ENCODE results near the gene FMN1.

Gene FMN1

DNA sequence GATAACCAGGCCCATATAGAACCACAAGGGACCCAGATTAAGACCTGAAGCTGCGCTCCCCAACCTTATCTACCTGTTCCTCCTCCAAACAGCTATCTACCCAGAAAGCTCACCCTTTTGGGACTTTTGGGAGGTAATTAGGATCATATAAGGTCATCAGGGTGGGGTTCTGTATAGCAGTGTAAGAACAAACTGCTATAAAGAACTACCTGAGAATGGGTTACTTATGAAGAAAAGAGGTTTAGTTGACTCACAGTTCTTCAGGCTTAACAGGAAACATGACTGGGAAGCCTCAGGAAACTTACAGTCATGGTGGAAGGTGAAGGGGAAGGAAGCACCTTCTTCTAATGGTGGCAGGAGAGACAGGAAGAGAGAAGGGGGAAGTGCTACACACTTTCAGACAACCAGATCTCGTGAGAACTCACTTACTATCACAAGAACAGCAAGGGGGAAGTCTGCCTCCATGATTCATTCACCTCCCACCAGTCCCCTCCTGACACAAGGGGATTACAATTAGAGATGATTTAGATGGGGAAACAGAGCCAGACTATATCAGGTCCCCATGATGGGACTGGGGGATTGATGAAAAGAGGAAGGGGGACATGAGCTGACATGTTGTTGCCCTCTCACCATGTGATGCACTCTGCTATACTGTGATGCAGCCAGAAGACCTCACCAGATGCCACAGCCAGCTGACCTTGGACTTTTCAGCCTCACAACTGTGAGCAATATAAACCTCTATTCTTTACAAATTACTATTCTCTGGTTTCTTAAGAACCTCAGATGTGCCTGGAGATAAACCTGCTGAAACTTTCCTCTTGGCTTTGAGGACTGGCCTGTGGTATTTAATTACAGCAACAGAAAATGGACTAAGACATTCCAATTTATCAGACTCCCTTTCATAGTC lies 15.3 kb upstream of the FMN1 start:
- H3K4me1 Mint-ChIP-seq, result peaks cover 6% of the 10 kb centered on the region
- no peak overlapping the region for H3K27ac Mint-ChIP-seq
- no peaks in the 10 kb centered on the region for H3K36me3 Mint-ChIP-seq
- DNase-seq (ENCODE audit: low spot score in 2 of 2) (no peak), ATAC-seq (peak; percentile 66)
- H3K4me3 Mint-ChIP-seq, result no peak overlapping the region
- peaks cover 2% of the 10 kb centered on the region for H3K9me3 Mint-ChIP-seq

DNA sequence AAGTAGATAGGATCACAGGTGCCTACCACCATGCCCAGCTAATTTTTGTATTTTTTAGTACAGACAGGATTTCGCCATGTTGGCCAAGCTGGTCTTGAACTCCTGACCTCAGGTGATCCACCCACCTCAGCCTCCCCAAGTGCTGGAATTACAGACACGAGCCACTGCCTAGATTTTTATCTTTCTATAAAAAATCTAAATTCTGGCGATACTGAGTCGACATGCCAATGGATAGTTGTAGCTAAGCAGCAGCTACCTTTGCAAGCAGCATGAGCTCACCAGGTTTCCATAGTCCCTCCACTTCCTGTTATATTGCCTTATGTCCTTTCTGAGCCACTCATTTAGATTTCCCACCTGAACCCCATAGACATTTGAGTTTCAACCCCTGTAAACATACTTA lies 13.1 kb upstream of the FMN1 start:
- no peak for ATAC-seq
- peaks cover 2% of the 10 kb centered on the region for H3K9me3 Mint-ChIP-seq

DNA sequence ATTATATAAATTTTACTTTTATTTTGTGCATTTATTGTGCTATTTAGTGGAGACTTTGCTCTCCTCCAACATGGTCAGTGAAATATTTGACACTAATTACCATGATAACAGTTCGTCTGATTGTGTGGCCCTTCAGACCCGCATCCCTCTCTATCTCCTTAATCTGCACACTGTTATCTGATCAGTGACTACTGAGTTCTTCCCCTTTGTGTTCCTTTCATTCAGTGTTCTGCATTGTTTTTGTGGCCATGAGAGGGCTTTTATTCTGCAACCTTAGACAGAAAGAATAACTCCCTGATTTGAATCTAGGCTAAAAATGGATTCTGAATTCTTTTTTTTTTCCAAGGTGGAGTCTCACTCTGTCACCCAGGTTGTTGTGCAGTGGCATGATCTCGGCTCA lies 11.9 kb upstream of the FMN1 start:
- Mint-ChIP-seq H3K4me3 (no peak overlapping the region), H3K9me3 (peaks cover 2% of the 10 kb centered on the region), H3K4me1 (peaks cover 11% of the 10 kb centered on the region), H3K27ac (no peak overlapping the region), H3K36me3 (no peaks in the 10 kb centered on the region)
- DNase-seq (ENCODE audit: low spot score in 2 of 2), result no peak
- ATAC-seq, result no peak

More for the DNA sequence above, 13.1 kb upstream of the FMN1 start:
- Mint-ChIP-seq H3K27ac (no peak overlapping the region), H3K4me3 (no peak overlapping the region), H3K36me3 (no peaks in the 10 kb centered on the region), H3K4me1 (peaks cover 6% of the 10 kb centered on the region)
- DNase-seq (ENCODE audit: low spot score in 2 of 2), result no peak

DNA sequence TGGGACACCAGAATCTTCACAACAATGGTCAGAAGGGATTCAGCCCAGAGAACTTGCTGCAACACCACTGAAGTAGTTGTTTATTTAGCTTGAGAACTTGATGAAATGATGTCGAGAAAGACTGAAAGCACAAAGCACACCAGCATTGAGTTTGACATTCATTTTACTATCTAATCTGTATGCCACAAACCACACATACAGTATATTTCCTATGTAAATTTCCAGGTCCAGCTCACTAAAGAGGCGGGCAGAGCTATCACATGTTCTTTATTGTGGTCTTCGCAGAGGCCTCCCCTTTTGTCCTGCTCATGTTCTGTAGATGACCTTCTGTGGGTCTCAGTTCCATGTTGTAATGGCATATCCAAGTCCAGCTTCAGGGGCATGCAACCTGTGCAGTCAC lies 10.4 kb upstream of the FMN1 start:
- H3K27ac Mint-ChIP-seq, result no peak overlapping the region
- H3K4me1 Mint-ChIP-seq, result peaks cover 19% of the 10 kb centered on the region
- ATAC-seq (no peak), DNase-seq (ENCODE audit: low spot score in 2 of 2) (no peak)
- peaks cover 2% of the 10 kb centered on the region for H3K9me3 Mint-ChIP-seq
- no peaks in the 10 kb centered on the region for H3K36me3 Mint-ChIP-seq
- no peak overlapping the region for H3K4me3 Mint-ChIP-seq

DNA sequence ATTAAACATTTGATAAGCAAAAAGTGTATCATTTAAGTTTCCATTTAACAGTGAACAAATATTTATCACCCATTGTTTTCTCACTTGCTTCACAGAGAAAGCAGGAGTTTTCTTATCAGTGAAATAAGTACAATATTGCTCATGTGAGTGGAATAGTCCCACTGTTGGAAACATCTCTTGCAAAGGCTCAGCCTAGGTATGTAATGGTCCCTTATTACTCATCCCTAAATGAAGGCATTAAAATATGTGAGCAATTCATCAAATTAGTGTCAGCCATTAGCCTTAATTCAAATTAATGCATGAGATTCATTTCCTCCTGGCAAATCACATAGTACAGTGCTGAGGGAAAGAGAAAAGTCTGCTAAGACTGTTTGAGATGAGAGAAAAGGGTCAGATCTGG lies 9.6 kb upstream of the FMN1 start:
- DNase-seq (ENCODE audit: low spot score in 2 of 2), result no peak
- no peaks in the 10 kb centered on the region for H3K36me3 Mint-ChIP-seq
- peaks cover 14% of the 10 kb centered on the region for H3K4me1 Mint-ChIP-seq

DNA sequence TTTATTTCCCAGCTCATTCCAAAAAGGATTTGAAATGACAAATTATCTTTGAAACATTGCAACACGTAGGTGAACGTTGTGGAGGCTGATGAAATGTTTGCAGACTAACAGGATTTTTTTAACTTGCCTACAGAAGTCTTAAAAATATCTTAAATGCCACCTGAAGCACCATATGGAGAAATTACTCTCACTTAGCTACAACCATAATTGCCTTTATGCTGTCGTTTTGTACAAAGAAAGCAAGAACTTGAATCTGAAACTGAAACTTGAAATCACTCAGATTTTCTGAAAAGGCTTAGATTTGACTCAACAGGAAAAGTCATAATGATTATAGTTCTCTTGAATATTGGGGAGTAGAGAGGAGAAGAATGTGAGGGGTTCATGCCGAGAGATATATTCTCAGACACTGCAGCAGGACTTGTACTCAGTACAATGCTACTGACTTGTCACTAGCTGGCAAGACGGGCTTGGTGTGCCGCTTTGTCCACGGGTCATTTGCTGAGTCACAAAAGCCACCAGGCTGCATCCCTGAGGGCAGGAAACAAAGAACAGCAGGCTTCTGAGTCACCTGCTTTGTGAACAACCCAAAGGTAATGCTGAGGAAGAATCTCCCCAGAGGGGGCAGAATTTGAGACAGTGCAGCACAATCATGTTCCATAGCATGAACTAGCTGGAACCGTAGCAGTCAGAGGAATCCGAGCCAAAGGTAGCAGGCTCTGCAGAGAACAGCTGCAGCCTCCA lies 7.1 kb upstream of the FMN1 start:
- peak overlapping the region; percentile 30 for H3K27ac Mint-ChIP-seq
- H3K36me3 Mint-ChIP-seq, result no peaks in the 10 kb centered on the region
- ATAC-seq, result peak; percentile 95
- peaks cover 14% of the 10 kb centered on the region for H3K4me1 Mint-ChIP-seq
- DNase-seq (ENCODE audit: low spot score in 2 of 2), result peak; percentile 28 to 73
- no peaks in the 10 kb centered on the region for H3K9me3 Mint-ChIP-seq
- peak overlapping the region; percentile 34 for H3K4me3 Mint-ChIP-seq

More for the DNA sequence above, 9.6 kb upstream of the FMN1 start:
- Mint-ChIP-seq H3K4me3 (no peak overlapping the region), H3K27ac (no peak overlapping the region), H3K9me3 (no peaks in the 10 kb centered on the region)
- no peak for ATAC-seq

DNA sequence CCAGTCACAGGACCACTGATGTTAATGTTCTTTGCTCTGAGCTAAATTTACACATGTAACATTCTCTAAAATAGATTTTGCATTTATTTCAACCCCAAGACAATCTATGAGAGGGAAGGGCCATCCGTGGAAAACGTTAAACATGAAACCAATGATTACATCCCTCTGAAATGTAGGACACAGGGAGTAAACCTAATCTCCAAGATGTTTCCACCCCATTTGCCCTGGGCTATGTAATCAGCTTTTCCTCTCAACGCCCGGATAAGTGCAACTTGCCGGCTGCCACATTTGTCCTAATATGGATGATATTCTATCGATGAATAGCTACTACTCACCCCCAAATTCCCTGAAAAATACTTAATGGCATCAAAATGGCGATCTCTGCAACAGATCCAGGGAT lies 6.4 kb upstream of the FMN1 start:
- no peaks in the 10 kb centered on the region for H3K36me3 Mint-ChIP-seq
- H3K4me3 Mint-ChIP-seq, result no peak overlapping the region
- no peaks in the 10 kb centered on the region for H3K9me3 Mint-ChIP-seq
- DNase-seq (ENCODE audit: low spot score in 2 of 2) (no peak), ATAC-seq (no peak)
- no peak overlapping the region for H3K27ac Mint-ChIP-seq
- peaks cover 14% of the 10 kb centered on the region for H3K4me1 Mint-ChIP-seq

DNA sequence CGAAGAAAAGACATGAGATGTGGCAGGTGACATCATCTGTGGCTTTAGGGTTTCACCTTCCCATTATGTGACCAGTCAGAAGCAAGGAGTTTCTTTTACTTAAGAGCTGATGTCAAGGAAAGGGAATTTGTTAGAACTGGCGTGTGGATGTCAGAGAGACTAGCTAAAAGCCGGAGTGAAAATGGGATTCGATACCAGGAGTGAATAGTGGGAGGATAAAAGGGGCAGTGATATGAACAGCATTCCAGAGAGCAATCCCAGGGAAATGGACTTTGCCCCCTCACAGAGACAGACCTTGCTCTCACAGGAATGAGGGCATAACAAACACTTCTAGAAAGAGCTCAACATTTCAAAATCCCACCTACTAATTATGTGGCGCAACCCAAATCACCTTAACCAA lies 5.9 kb upstream of the FMN1 start:
- no peaks in the 10 kb centered on the region for H3K36me3 Mint-ChIP-seq
- no peaks in the 10 kb centered on the region for H3K9me3 Mint-ChIP-seq
- ATAC-seq (no peak), DNase-seq (ENCODE audit: low spot score in 2 of 2) (no peak)
- peaks cover 14% of the 10 kb centered on the region for H3K4me1 Mint-ChIP-seq
- H3K4me3 Mint-ChIP-seq, result no peak overlapping the region
- no peak overlapping the region for H3K27ac Mint-ChIP-seq

DNA sequence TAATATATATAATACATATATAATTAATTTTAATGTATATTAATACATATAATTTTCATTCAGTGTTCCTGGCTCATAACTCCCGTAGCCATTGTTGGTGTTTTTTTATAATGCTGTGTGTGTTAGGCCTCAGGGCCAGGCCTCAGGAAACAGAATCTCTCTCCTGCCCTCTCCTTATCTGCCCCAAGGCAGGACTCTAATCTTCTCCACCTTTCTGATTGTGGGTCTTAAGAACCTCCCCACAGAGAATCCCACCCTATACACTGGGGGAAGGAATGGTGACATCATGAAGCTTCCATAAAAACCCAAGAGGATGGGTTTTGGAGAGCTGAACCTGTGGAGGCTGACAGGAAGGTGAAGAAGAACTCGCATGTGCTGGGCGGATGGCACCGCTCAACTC lies 4.0 kb upstream of the FMN1 start:
- Mint-ChIP-seq H3K4me3 (no peak overlapping the region), H3K9me3 (no peaks in the 10 kb centered on the region), H3K36me3 (no peaks in the 10 kb centered on the region), H3K4me1 (peaks cover 29% of the 10 kb centered on the region), H3K27ac (no peak overlapping the region)
- ATAC-seq (no peak), DNase-seq (ENCODE audit: low spot score in 2 of 2) (no peak)

DNA sequence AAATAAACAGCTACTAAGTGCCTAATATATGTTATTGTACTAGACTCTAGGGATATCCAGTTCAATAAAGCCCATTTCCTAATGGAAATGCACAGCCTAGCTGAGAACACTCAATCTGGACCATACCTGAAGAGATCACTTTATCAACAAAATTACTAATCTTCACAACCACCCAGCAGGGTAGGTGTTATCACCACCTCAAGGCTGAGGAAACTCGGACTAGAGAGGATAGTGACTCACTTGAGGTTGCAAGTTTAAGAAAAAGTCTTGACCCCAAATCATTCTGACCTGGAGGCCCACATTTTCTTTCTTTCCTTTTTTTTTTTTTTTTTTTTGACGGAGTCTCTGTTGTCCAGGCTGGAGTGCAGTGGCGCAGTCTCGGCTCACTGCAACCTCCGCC lies 3.1 kb upstream of the FMN1 start:
- ATAC-seq (no peak), DNase-seq (ENCODE audit: low spot score in 2 of 2) (no peak)
- Mint-ChIP-seq H3K9me3 (no peaks in the 10 kb centered on the region), H3K36me3 (no peaks in the 10 kb centered on the region), H3K4me3 (no peak overlapping the region), H3K4me1 (peaks cover 29% of the 10 kb centered on the region), H3K27ac (no peak overlapping the region)

DNA sequence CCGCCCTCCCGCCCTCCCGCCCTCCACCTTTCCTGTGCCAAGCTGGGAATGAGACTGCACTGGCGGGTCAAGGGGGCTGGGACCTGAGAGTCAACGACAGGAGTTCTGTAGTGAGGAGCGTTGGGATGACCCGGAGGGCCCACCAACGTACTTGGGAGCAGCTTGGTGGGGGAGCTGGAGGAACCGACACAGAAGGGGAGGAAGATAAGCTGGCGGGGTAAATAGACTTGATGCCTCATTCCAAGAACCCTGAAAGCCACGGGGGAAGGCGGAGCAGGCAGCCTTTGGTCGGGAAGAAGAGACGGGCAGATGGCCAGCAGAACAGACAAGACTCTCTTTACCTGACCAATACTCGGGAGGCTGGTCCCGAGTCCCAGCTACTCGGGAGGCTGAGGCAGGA lies 277 bp downstream of the FMN1 start:
- Mint-ChIP-seq H3K27ac (no peak overlapping the region), H3K4me3 (peak overlapping the region; percentile 59), H3K9me3 (no peaks in the 10 kb centered on the region), H3K4me1 (peaks cover 24% of the 10 kb centered on the region), H3K36me3 (no peaks in the 10 kb centered on the region)
- ATAC-seq (no peak), DNase-seq (ENCODE audit: low spot score in 2 of 2) (no peak)

DNA sequence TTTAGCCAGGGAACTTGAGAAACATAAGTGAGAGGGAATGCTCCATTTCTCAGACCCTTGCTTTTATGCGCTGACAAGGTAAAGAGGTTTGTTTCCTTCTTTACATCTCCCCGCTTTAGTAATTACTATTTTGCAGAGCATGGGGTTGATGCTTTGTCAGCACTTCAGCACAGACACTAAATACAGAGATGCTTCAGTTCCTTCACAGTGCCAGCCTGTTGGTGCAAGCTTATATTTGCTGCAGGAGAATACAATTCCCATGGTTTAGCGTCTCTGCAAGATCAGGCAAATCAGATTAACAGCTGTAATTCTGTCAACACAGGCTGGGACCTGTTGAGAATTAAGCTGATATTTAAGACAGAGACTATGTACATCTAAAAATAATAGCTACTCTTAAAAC lies 2.9 kb downstream of the FMN1 start:
- H3K36me3 Mint-ChIP-seq, result no peaks in the 10 kb centered on the region
- no peak overlapping the region for H3K4me3 Mint-ChIP-seq
- ATAC-seq (no peak), DNase-seq (ENCODE audit: low spot score in 2 of 2) (no peak)
- peaks cover 24% of the 10 kb centered on the region for H3K4me1 Mint-ChIP-seq
- H3K27ac Mint-ChIP-seq, result no peak overlapping the region
- H3K9me3 Mint-ChIP-seq, result no peaks in the 10 kb centered on the region

DNA sequence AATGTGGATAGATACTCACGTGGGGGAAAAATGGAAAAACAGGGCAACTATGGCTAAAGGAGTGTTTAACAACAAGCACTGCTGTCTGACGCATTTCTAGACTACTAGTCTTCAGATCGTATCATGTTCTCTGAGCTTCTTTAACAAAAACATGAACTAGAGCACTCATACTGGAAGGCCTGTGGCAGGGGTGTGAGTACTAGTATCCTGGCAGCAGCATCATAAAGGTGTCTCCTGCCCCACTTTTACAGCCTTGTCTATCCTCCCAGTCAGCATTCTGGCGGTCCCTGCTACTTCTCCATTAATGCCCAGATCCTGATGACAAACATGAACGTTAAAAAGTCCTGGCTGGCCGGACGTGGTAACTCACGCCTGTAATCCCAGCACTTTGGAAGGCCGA lies 4.0 kb downstream of the FMN1 start:
- Mint-ChIP-seq H3K4me1 (peaks cover 24% of the 10 kb centered on the region), H3K36me3 (no peaks in the 10 kb centered on the region), H3K4me3 (no peak overlapping the region), H3K27ac (no peak overlapping the region), H3K9me3 (no peaks in the 10 kb centered on the region)
- DNase-seq (ENCODE audit: low spot score in 2 of 2), result peak in 1 of 2 donors; percentile 52
- peak; percentile 90 for ATAC-seq

DNA sequence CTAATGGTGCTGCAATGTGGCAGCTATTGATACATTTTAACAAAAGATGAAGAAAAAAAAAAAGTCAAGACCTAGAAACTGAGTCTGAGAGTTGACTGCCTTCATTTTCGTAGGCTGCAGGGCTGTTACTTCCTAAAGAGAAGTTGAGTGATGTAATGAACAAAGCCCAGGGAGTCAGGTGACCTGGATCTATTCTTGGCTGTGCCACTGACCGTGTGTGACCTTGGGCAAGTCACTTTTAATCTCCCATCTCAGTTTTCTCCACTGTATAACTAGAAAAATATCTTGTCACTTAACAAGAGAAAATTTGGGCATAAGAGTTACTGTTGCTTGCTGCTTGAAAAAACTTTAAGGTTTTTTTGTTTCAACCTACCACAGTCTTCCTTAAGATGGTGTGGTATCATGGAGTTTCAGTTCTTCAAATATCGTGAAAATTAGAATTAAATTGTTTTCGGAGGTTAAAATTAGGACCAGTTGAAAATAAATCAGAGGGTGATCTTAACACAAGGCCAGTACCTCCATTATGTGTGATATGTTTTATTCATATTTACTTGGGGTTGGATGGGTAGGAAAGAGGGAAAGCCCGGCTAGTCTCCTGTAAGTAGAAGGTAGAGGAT lies 5.8 kb downstream of the FMN1 start:
- Mint-ChIP-seq H3K4me1 (peaks cover 9% of the 10 kb centered on the region), H3K9me3 (no peaks in the 10 kb centered on the region), H3K27ac (no peak overlapping the region), H3K36me3 (no peaks in the 10 kb centered on the region), H3K4me3 (no peak overlapping the region)
- DNase-seq (ENCODE audit: low spot score in 2 of 2), result no peak
- ATAC-seq, result no peak

DNA sequence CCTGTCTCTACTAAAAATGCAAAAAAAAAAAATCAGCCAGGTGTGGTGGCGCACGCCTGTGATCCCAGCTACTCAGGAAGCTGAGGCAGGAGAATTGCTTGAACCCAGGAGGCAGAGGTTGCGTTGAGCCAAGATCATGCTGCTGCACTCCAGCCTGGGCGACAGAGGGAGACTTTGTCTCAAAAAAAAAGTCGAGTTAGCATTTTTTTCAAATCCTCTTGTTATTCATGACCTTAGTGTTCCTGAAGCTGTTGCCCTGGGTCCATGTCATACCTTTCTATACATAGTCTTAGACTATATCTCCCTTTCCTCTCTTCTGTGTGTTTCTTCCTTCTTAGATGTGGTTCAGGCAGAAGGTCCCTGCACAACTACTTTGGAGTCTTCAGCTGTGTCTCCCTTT lies 6.4 kb downstream of the FMN1 start:
- no peak for DNase-seq (ENCODE audit: low spot score in 2 of 2)
- H3K4me1 Mint-ChIP-seq, result peaks cover 9% of the 10 kb centered on the region
- no peaks in the 10 kb centered on the region for H3K36me3 Mint-ChIP-seq
- no peak overlapping the region for H3K27ac Mint-ChIP-seq
- no peak for ATAC-seq
- H3K4me3 Mint-ChIP-seq, result no peak overlapping the region
- H3K9me3 Mint-ChIP-seq, result no peaks in the 10 kb centered on the region

DNA sequence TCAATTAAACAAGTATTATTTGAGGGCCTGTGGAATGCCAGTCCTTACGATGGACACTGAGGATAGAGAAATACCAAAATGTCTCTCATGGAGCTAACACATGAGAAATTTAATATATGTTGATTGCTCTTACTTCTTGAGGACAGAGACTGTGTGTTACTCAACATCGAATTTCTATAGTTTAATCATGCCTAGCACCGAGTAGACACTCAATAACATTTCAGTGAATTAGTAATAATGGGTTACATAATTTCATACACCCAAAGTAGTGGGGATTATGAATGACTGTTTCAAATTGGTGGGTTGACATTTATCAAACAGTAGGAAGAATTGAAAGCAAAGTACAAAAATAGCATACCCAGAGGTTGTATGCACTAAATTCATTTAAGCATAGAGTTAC lies 11.2 kb downstream of the FMN1 start:
- H3K4me3 Mint-ChIP-seq, result no peak overlapping the region
- no peaks in the 10 kb centered on the region for H3K4me1 Mint-ChIP-seq
- H3K27ac Mint-ChIP-seq, result no peak overlapping the region
- DNase-seq (ENCODE audit: low spot score in 2 of 2) (no peak), ATAC-seq (no peak)
- no peaks in the 10 kb centered on the region for H3K36me3 Mint-ChIP-seq
- no peaks in the 10 kb centered on the region for H3K9me3 Mint-ChIP-seq

All from stimulated activated effector memory CD8-positive, alpha-beta T cell treated with anti-CD3 and anti-CD28 coated beads, Interleukin-12 subunit alpha, Interleukin-12 subunit beta, amount 100 ng/mL, for 72 hours (primary cell).